ENCODE results near the gene RYR1.

RYR1 gene

DNA sequence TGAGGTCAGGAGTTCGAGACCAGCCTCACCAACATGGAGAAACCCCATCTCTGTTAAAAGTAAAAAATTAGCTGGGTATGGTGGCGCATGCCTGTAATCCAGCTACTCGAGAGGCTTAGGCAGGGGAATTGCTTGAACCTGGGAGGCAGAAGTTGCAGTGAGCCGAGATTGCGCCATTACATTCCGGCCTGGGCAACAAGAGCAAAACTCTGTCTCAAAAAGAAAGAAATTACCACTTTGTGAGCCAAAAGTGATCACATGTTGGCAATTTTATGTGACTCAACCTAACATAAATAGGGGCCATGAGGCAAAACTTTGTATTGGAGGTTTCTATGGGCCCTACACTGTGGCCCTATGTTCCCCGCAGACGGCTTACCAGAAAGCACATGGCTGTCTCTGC, 112.1 kb downstream of the RYR1 start:
- Histone ChIP-seq H2AFZ (ENCODE audit: low read length) (no peak overlapping the region), H3K4me2 (ENCODE audit: low read depth, low read length, poor library complexity, severe bottlenecking) (no peak overlapping the region), H3K36me3 (ENCODE audit: insufficient read depth, low read length) (no peaks in the 10 kb centered on the region), H3F3A (ENCODE audit: low read depth) (no peaks in the 10 kb centered on the region), H3K9me3 (ENCODE audit: insufficient read depth, low read depth, low read length) (no peaks in the 10 kb centered on the region), H3K9me2 (replicated peaks; ENCODE audit: low read depth, low read length) (no peaks in the 10 kb centered on the region), H3K4me3 (ENCODE audit: low read length, poor library complexity, severe bottlenecking) (no peak overlapping the region), H3K27me3 (ENCODE audit: insufficient read depth, low read length, poor library complexity, severe bottlenecking) (no peaks in the 10 kb centered on the region), H3K79me2 (ENCODE audit: insufficient read depth, low read length) (no peaks in the 10 kb centered on the region), H4K20me1 (ENCODE audit: insufficient read depth, low read length, poor library complexity, severe bottlenecking) (no peaks in the 10 kb centered on the region), H3K9ac (ENCODE audit: low read depth, low read length, poor library complexity, severe bottlenecking) (no peak overlapping the region), H3K4me1 (ENCODE audit: insufficient read depth, low read length, poor library complexity, severe bottlenecking) (peaks cover 5% of the 10 kb centered on the region)
- TF ChIP-seq CTCF (conservative IDR thresholded peaks at IDR 0.05; ENCODE audit: low read length) (no peak), EZH2phosphoT487 (IDR thresholded peaks at IDR 0.05; ENCODE audit: borderline replicate concordance) (no peak)

- H3K27me3 ChIP-seq (ENCODE audit: insufficient read depth, low read length, poor library complexity, severe bottlenecking), result no peaks in the 10 kb centered on the region
- no peaks in the 10 kb centered on the region for H4K20me1 ChIP-seq (ENCODE audit: insufficient read depth, low read length, poor library complexity, severe bottlenecking)
- H3K9me2 ChIP-seq (replicated peaks; ENCODE audit: low read depth, low read length), result no peaks in the 10 kb centered on the region
- H3K36me3 ChIP-seq (ENCODE audit: insufficient read depth, low read length), result no peaks in the 10 kb centered on the region
- H2AFZ ChIP-seq (ENCODE audit: low read length), result no peak overlapping the region
- no peak overlapping the region for H3K9ac ChIP-seq (ENCODE audit: low read depth, low read length, poor library complexity, severe bottlenecking)
- H3K4me3 ChIP-seq (ENCODE audit: low read length, poor library complexity, severe bottlenecking), result no peak overlapping the region
- H3K4me2 ChIP-seq (ENCODE audit: low read depth, low read length, poor library complexity, severe bottlenecking), result no peak overlapping the region
- H3F3A ChIP-seq (ENCODE audit: low read depth), result no peaks in the 10 kb centered on the region
- H3K9me3 ChIP-seq (ENCODE audit: insufficient read depth, low read depth, low read length), result no peaks in the 10 kb centered on the region
- no peaks in the 10 kb centered on the region for H3K79me2 ChIP-seq (ENCODE audit: insufficient read depth, low read length)
- no peak for TF ChIP-seq EZH2phosphoT487 (IDR thresholded peaks at IDR 0.05; ENCODE audit: borderline replicate concordance)
- no peak for TF ChIP-seq CTCF (conservative IDR thresholded peaks at IDR 0.05; ENCODE audit: low read length)
- H3K4me1 ChIP-seq (ENCODE audit: insufficient read depth, low read length, poor library complexity, severe bottlenecking), result peaks cover 5% of the 10 kb centered on the region
These were observed 113.9 kb downstream of the RYR1 start for GRCh38 chr19:38547421-38547820.

GRCh38 chr19:38549061-38549460, 115.6 kb downstream of the RYR1 start:
- no peaks in the 10 kb centered on the region for H4K20me1 ChIP-seq (ENCODE audit: insufficient read depth, low read length, poor library complexity, severe bottlenecking)
- no peak overlapping the region for H3K4me3 ChIP-seq (ENCODE audit: low read length, poor library complexity, severe bottlenecking)
- peaks cover 5% of the 10 kb centered on the region for H3K4me1 ChIP-seq (ENCODE audit: insufficient read depth, low read length, poor library complexity, severe bottlenecking)
- no peaks in the 10 kb centered on the region for H3K79me2 ChIP-seq (ENCODE audit: insufficient read depth, low read length)
- H3K36me3 ChIP-seq (ENCODE audit: insufficient read depth, low read length), result no peaks in the 10 kb centered on the region
- H2AFZ ChIP-seq (ENCODE audit: low read length), result no peak overlapping the region
- no peak overlapping the region for H3K4me2 ChIP-seq (ENCODE audit: low read depth, low read length, poor library complexity, severe bottlenecking)
- TF ChIP-seq CTCF (conservative IDR thresholded peaks at IDR 0.05; ENCODE audit: low read length), result no peak
- no peak for TF ChIP-seq EZH2phosphoT487 (IDR thresholded peaks at IDR 0.05; ENCODE audit: borderline replicate concordance)
- no peaks in the 10 kb centered on the region for H3K9me3 ChIP-seq (ENCODE audit: insufficient read depth, low read depth, low read length)
- H3K9ac ChIP-seq (ENCODE audit: low read depth, low read length, poor library complexity, severe bottlenecking), result no peak overlapping the region
- H3K9me2 ChIP-seq (replicated peaks; ENCODE audit: low read depth, low read length), result no peaks in the 10 kb centered on the region
- H3F3A ChIP-seq (ENCODE audit: low read depth), result no peaks in the 10 kb centered on the region
- H3K27me3 ChIP-seq (ENCODE audit: insufficient read depth, low read length, poor library complexity, severe bottlenecking), result no peaks in the 10 kb centered on the region

Measured in Loucy (cell line).